HG03378 (cell line): ENCODE results near the gene CCDC171.
"Not testable (repeated sequence)": the region's sequence is repeated elsewhere in the genome, so short reads cannot be mapped to it uniquely, and the experiment has no call there.

Experiments used
- ATAC-seq: cut with Tn5 transposase; IDR thresholded peaks from one replicate; pipeline ENCODE4 v1.9.1; 2021; ENCODE audit warnings: mild to moderate bottlenecking, moderate library complexity; ENCODE audit not compliant: unreplicated experiment

Gene CCDC171

DNA sequence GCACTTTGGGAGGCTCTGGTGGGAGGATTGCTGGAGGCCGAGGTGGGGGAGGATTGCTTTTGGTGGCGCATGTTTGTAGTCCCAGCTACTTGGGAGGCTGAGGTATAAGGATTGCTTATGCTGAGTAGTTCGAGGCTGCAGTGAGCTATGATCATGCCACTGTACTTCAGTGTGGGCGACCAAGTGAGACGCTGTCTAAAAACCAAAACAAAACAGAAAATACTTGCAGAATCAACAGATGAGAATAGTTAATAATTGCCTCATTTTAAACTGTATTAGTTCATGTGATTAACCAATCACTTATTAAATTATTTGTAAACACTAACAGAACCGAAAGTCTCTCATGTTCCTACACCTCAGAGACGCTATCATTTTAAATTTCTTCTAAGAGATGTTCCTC is 118.1 kb downstream of the CCDC171 start:
- ATAC-seq = peak; percentile 95

DNA sequence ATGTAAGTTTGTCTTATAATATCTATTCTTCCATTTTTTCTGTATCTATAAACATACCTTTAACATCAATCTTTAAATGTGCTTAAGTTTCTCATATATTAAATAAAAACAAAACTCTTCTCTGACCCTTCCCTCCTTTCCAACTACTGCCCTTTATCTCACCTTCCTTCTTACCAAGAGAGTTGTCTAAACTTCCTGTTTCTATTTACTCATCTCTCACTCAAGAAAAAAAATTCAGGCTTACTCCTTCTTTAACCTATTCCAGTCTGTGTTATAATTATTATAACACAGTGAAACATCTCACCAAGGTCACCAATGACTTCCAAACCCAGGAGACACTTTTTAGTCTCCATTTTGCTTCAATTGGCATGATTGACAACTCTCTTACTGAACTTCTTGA is 140.9 kb downstream of the CCDC171 start:
- no peak for ATAC-seq

DNA sequence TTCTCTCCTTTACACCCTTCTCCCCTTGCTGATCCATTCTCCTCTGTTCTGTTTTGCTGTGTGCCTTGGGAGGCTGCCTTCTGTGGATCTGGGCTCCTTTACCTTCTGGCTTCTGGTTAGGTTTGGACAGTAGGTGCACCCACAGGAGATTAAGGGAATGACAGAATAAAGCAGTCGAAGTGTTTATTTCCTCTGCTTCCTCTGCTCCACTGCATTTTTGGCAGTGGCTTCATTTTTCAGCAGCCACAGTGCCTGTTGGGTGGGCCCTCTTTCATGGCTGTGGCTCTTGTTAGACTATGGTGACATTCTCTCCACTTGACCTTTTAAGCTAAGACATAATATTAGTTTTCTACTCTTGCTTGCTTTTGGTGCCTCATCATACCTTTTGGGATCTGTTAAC is 144.1 kb downstream of the CCDC171 start:
- no peak for ATAC-seq

DNA sequence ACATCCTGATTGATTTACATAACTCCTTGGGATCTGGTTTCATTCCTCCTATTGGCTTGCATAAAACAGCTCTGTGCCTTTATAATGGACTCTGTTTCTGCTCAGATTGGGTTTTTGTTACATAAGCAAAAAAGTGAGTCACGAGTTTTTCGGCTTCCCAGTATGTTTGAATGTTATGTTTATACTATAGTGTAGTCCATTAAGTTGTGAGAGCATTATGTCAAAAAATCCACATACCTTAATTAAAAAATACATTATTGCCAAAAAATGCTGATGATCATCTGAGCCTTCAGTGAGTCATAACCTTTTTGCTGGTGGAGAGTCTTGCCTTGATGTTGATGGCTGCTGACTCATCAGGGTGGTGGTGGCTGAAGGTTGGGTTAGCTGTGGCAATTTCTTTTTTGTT is 144.6 kb downstream of the CCDC171 start:
- ATAC-seq = no peak

DNA sequence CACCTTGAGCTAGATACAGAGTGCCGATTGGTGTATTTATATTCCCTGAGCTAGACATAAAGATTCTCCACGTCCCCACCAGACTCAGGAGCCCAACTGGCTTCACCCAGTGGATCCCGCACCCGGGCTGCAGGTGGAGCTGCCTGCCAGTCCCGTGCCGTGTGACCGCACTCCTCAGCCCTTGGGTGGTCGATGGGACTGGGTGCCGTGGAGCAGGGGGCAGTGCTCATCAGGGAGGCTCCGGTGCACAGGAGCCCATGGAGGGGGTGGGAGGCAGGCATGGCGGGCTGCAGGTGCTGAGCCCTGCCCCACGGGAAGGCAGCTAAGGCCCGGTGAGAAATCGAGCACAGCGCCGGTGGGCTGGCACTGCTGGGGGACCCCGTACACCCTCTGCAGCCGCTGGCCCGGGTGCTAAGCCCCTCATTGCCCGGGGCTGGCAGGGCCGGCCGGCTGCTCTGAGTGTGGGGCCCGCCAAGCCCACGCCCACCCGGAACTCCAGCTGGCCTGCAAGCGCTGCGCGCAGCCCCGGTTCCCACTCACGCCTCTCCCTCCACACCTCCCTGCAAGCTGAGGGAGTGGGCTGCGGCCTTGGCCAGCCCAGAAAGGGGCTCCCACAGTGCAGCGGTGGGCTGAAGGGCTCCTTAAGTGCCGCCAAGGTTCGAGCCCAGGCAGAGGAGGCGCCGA is 147.2 kb downstream of the CCDC171 start:
- ATAC-seq = not testable (repeated sequence)

DNA sequence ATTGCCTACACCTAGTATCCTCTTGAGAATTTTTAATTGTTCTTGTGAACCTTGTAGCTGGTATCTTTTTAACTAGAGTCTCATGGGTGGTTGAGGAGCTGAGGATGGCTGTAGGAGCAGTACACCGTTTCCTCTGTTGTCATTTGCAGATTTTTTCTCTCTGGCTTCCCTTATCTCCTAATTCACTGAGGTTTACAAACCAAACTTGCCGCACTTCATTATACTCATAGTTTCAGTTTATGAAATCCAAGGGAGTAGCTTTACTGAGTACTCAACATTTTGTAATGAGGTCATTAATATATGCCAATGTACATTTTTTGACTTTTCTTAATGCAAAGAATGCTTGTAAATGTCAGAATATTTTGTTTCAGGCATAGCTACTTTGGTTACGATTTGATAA is 154.2 kb downstream of the CCDC171 start:
- ATAC-seq = no peak

DNA sequence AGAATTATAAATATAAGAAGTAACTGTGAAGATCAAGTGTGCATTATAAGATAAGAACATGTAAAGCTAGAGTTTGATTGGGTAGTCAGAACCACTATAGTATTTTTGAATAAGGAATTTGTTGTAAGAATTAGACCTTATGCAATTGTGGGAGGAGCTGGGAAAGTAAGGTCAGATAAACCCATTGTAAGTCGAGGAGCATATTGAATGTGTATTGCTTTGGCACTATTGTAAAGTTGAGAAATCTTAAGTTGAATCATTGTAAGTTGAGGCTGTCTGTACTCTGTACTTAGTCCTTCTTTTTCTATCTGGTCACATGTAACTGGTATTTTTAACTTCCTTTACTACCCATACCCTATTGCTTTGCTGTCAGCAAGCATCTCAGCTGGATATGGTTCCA is 158.7 kb downstream of the CCDC171 start:
- no peak for ATAC-seq

DNA sequence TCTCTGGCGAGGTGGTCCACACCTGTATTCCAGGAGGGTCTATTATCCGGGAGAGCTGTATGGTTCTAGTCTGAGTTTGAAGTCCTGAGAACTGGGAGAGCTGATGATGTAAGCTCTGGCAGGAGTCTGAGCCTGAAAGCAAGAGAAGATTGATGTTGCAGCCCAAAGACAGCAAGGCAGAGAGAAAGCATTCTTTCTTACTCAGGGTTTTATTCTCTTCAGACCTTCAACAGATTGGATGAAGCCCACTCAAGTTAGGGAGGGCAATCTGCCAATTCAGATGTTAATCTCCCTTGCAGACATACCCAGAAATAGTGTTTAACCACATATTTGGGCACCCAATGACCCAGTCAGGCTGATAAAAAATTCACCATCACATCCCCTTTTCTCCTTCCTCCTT is 159.1 kb downstream of the CCDC171 start:
- no peak for ATAC-seq

DNA sequence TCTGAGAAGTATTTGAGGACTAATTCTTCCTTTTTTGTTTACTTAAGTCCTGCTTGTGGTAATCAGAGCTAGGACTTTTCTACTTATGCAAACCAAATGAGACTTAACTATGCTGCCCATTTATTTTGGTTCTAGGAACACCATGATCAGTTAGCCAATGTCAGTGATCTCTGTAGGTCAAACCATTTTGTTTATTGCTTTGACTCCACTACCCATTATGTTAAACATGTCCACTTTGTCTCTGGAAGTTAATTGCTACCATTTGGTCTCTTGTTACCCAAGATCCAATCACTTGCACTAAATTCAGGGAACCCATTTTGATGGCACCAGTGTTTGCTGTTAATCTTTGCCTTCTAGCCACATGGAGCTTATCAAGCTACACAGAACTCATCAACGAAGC is 161.9 kb downstream of the CCDC171 start:
- ATAC-seq = no peak

DNA sequence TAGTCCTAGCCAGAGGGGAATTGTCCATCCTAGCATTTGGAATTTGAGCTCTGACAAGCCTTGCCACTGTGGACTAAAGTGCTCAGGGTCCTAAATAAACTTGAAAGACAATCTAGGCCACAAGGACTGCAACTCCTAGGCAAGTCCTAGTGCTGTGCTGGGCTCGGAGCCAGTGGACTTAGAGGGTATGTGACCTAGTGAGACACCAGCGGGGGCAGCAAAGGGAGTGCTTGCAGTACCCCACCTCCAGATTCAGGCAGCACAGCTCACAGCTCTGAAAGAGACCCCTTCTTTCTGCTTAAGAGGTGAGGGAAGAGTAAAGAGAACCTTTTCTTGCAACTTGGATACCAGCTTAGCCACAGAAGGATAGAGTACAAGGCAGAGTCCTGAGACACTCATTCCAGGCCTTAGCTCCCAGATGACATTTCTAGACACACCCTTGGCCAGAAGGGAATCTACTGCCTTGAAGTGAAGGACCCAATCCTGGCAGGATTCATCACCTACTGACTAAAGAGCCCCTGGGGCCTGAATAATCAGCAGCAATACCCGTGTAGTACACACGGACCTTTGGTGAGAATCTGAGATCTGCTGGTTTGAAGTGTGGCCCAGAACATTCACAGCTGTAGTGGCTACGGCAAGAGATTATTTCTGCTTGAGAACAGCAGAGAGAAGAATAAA is 164.6 kb downstream of the CCDC171 start:
- no peak for ATAC-seq

DNA sequence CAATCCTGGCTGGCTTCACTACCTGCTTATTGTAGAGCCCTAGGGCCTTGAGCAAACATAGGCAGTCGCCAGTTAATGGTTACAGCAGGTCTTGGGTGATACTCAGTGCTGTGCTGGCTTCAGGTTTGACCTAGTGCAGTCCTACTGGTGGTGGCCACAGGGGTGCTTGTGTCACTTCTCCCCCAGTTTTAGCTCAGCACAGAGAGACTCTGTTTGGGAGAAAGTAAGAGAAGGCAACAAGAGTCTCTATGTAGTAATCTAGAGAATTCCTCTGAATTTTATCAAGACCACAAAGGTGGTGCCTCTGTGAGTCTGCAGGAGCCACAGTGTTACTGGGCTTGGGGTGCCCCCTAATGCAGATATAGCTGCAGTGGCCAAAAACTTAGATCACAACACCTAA is 165.6 kb downstream of the CCDC171 start:
- no peak for ATAC-seq

DNA sequence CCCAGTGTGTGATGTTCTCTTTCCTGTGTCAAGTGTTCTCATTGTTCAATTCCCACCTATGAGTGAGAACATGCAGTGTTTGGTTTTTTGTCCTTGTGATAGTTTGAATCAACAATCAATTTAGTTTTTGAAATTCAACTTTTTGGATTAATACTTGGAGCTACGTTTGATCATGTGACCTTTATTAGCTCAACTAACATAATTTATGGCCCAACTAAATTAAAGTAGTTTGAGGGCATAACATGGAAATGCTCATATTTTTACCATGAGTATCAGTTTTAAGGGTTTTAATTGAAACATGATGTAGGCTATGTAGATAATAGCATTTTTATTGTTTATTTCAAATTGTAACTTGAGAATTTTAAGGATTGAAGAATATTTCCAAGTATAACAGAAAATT is 168.0 kb downstream of the CCDC171 start:
- ATAC-seq = no peak

DNA sequence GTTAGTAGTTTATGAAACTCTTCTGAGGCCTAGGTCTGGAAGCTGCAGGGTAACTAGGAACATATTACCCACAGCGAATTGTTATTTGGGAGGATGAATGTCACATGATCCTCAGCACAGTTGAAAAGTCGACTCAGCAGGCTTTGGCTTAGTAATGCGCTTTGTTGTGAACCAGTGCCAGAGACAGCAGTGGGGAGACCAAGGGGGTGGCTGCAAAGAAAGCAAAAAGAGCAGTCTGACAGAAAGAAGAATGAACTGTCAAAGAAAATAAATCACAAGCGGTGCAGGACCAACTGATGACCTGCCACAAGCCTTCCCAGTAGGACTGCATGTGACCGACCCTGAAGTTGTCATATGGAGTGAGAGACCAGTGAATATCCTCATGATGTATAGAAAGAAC is 170.0 kb downstream of the CCDC171 start:
- ATAC-seq = no peak

DNA sequence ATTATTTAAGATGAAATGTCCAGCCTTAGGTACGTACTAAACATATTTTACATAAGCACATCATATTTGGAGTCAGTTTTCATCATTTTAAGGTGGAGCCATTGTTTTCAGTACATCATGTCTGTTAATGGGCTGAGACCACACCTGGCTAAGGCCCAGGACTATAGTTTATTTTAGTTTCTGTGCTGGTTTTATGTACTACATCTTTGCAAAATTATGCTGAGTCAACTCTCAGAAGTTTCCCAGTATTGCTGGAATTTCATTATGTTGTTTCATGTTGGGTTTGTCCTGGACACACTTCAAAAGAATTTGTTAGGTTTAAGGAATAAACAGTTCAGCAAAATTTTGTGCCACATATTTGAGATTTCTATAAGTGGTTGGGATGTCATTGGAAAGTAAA is 171.2 kb downstream of the CCDC171 start:
- ATAC-seq = no peak

DNA sequence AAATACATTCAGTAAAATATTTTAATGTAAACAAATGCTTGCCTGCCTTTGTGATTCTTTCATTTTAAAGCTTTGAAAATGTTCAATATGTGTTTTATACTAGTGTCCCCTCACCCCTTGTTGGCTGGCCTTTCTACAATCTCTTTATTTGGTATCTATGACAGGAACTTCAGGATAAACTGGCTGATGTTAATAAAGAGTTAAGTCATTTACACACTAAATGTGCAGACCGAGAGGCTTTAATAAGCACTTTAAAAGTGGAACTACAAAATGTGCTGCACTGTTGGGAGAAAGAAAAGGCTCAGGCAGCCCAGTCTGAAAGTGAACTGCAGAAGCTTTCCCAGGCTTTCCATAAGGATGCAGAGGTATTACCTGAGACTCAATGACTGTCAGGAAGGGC is 171.8 kb downstream of the CCDC171 start:
- no peak for ATAC-seq

DNA sequence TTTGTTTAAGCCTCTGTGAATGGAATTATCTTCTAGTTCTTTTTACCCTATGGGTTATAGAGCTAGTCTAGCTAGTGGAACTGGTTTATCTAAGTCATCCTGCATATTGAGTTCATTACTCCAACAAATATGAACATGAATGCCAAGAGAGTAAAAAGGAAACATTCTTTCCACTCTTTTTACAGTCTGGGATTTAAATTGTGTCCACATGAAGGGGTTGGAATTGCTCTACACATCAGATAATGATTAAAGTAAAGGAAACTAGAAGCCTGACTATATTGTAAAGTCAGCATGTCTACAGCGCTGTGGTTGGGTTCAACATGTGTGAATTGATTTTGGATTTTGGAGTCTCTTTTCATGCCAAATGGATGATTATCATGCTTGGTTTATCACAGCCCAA is 173.1 kb downstream of the CCDC171 start:
- ATAC-seq = no peak

DNA sequence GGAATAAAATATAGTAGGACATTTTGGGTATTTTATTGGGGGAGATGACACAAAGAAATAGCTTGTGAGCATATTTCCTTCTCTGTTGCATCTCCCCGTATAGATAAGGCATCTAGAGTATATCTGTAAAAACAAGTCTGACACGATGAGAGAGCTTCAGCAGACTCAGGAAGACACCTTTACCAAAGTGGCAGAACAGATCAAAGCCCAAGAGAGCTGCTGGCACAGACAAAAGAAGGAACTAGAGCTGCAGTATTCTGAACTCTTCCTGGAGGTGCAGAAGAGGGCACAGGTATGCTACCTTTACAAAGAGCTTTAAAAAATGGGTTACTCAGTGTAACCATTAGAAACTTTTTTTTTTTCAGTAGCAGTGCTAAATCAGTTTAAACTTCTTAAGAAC is 176.7 kb downstream of the CCDC171 start:
- no peak for ATAC-seq

DNA sequence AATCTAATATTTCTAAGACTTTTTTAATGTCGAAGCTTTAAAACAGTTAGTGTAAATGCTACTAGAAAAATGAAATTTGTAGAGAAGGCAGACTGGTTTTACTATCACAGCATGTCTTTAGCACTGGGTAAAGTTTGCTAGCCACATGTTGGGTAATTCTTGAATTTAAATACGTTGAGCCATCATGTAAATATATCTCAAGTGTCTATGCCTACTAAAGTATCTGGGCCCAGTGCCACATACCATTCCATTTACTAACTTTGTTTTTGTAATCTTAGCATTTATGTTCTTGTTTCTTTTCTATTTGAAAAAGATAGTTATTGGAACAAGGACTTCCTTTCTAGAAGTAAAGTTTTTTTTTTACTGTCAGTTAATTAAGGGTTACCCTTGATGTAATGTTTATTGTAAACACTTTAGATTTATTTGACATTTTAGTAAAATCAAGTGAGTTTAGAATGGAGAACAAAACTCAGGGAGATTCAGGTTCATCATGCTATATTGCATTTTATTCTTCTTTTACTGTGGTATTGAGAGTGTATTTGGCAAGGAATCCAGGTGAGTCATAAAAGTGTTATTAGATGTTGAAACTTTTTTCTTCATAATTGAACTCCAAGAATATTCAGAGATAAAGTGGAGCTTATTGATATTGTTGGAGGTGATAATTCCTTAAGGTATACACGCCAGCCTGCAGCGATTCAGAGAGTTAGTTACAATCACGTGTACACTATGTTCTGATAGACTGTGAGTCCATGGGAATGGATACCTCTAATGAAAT is 182.4 kb downstream of the CCDC171 start:
- ATAC-seq = no peak

DNA sequence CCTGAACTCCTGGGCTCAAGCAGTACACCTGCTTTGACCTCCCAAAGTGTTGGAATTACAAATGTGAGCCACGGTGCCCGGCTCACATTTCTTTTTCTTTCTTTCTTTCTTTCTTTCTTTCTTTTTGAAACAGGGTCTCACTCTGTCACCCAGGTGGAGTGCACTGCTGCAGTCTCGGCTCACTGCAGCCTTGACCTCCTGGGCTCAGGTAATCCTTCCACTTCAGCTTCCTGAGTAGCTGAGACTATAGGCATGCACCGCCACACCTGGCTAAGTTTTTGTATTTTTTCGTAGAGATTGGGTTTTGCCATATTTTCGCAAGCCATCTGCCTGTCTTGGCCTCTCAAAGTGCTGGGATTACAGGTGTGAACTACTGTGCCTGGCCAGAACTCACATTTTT is 183.7 kb downstream of the CCDC171 start:
- no peak for ATAC-seq

DNA sequence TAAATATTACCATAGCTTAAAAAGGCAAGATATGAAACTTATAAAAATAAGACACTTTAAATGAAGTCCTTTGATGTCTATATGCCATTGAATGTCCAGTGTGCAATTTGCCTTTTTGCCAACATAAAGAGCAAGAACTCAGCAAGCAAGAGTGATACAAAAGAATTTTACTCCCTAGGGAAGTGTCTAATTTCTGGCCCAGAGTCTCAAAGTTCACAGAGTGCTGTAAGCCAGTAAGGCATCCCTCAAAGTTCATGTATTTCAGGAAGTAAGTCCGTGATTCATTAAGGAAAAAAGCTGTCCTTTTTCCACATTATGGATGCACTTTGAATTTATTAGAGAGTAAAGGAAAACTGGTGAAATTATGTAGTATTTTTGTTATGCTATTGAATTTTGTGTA is 185.2 kb downstream of the CCDC171 start:
- ATAC-seq = no peak

DNA sequence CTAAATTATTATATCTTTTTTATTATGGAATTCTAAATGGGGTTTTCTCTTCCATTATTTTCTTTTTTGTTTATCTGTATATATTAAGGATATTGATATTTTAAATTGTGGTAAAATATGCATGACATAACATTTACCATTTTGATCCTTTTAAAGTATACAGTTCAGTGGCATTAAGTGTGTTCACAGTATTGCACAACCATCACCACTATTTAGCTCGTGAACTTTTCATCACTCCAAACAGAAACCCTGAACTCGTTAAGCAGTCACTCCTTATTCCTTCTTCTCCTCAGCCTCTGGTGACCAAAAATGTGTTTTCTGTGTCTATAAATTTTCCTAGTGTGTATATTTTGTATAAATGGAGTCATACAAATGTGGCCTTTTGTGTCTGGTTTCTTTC is 188.2 kb downstream of the CCDC171 start:
- no peak for ATAC-seq

DNA sequence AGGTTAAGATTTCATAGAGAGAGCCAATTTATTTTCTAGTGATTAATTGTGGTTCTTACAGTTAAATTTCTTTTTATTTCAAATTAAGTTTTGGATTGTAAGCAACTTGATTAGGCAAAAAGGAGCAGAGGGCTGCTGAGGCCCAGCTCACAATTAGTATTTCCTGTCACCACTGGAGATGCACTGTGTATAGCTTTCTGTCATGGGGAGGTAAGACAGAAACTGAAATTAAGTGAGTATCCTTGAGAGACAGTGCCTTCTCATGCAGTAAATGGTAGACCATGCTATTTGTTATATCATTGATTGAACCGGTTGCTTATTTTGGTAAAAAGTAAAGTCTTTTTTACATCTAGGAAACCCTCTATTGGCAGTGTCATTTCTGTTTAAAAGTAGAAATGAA is 190.7 kb downstream of the CCDC171 start:
- ATAC-seq = peak; percentile 79
